ENCODE data around the gene OR3A2.
"Not testable (repeated sequence)": the region's sequence is repeated elsewhere in the genome, so short reads cannot be mapped to it uniquely, and the experiment has no call there.

The OR3A2 gene

DNA sequence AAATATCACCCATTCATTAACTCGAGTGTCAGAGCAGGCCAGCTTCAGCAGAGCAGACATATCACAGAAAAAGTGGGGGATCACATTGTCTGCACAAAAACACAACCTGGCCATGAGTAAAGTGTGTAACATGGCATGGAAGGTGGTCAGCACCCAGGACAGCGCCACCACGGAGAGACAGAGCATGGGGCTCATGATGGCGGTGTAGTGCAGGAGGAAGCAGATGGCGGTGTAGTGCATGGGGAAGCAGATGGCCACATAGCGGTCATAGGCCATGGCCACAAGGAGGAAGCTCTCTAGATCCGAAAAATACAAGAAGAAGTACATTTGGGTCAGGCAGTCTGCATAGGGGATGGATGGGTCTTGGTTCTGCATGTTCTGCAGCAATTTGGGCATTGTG lies 47.1 kb upstream of the OR3A2 start:
- TF ChIP-seq, protein P1, sequence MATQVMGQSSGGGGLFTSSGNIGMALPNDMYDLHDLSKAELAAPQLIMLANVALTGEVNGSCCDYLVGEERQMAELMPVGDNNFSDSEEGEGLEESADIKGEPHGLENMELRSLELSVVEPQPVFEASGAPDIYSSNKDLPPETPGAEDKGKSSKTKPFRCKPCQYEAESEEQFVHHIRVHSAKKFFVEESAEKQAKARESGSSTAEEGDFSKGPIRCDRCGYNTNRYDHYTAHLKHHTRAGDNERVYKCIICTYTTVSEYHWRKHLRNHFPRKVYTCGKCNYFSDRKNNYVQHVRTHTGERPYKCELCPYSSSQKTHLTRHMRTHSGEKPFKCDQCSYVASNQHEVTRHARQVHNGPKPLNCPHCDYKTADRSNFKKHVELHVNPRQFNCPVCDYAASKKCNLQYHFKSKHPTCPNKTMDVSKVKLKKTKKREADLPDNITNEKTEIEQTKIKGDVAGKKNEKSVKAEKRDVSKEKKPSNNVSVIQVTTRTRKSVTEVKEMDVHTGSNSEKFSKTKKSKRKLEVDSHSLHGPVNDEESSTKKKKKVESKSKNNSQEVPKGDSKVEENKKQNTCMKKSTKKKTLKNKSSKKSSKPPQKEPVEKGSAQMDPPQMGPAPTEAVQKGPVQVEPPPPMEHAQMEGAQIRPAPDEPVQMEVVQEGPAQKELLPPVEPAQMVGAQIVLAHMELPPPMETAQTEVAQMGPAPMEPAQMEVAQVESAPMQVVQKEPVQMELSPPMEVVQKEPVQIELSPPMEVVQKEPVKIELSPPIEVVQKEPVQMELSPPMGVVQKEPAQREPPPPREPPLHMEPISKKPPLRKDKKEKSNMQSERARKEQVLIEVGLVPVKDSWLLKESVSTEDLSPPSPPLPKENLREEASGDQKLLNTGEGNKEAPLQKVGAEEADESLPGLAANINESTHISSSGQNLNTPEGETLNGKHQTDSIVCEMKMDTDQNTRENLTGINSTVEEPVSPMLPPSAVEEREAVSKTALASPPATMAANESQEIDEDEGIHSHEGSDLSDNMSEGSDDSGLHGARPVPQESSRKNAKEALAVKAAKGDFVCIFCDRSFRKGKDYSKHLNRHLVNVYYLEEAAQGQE (tag by site-specific recombination; IDR thresholded peaks at IDR 0.05): peak; percentile 95
- CTCF ChIA-PET; H3K4me1 ChIP-seq (ENCODE audit: control insufficient read depth, insufficient read depth, low read length); H3K27ac ChIP-seq (ENCODE audit: extremely low read depth, low read depth, low read length); H3K36me3 ChIP-seq (ENCODE audit: control insufficient read depth in 2 of 2, insufficient read depth in 1 of 2, low read length in 2 of 2); H3K9me3 ChIP-seq (ENCODE audit: control insufficient read depth, insufficient read depth, low read depth, low read length); H3K4me3 ChIP-seq (ENCODE audit: low read depth, low read length); POLR2A ChIA-PET: not testable (repeated sequence)

DNA sequence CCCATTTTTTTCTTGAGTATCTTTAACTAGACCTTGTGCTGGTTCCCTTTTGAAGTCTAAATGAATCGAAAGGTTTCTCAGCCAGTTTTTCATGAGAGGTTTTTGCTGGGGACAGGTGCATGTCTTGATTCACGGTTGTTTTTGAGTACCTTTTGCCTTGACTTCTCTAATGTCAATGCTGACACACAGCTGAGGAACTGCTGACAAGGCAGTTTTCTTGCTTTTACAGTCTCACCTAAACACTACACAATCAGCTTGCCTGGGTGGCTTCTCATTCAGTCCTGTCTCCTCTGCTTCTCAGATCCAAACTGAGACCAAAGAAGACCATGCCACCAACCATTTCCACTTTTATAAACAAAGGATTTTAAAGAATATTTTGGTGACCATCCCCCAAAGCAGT lies 32.1 kb upstream of the OR3A2 start:
- no peaks in the 10 kb centered on the region for H3K36me3 ChIP-seq (ENCODE audit: control insufficient read depth in 2 of 2, insufficient read depth in 1 of 2, low read length in 2 of 2)
- TF ChIP-seq, protein P2, sequence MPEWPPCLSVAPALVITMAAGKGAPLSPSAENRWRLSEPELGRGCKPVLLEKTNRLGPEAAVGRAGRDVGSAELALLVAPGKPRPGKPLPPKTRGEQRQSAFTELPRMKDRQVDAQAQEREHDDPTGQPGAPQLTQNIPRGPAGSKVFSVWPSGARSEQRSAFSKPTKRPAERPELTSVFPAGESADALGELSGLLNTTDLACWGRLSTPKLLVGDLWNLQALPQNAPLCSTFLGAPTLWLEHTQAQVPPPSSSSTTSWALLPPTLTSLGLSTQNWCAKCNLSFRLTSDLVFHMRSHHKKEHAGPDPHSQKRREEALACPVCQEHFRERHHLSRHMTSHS (tag by site-specific recombination; IDR thresholded peaks at IDR 0.05): no peak
- TF ChIP-seq ZBTB8A (tag by site-specific recombination; IDR thresholded peaks at IDR 0.05) (no peak), ZNF596 (tag by site-specific recombination; IDR thresholded peaks at IDR 0.05) (no peak), GLIS2 (tag by site-specific recombination; IDR thresholded peaks at IDR 0.05) (no peak), KLF10 (tag by site-specific recombination; IDR thresholded peaks at IDR 0.05) (no peak), ZNF571 (tag by site-specific recombination; IDR thresholded peaks at IDR 0.05) (no peak), GFI1B (tag by site-specific recombination; IDR thresholded peaks at IDR 0.05) (no peak)
- CTCF ChIA-PET: interaction anchor here (0.6 kb wide), 1 partner anchor 127 kb away, joined by 4 read pairs; no protein-coding TSS in a partner anchor
- H3K4me3 ChIP-seq (ENCODE audit: low read depth, low read length): no peak overlapping the region
- no peaks in the 10 kb centered on the region for H3K9me3 ChIP-seq (ENCODE audit: control insufficient read depth, insufficient read depth, low read depth, low read length)
- no peaks in the 10 kb centered on the region for H3K4me1 ChIP-seq (ENCODE audit: control insufficient read depth, insufficient read depth, low read length)
- POLR2A ChIA-PET: no interaction called here
- H3K27ac ChIP-seq (ENCODE audit: extremely low read depth, low read depth, low read length): no peak overlapping the region

DNA sequence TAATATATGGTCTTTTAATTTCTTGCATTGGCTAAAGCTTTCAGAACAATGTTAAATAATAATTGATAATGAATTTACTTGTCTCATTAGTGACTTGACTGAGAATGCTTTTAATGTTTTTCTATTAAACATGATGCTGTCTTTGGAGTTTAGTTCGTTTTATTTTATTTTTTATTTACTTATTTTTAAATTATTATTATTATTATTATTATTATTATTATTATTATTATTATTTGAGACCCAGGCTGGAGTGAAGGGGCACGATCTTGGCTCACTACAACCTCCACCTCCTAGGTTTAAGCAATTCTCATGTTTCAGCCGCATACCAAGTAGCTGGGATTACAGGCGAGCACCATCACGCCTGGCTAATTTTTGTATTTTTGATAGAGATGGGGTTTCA lies 29.5 kb upstream of the OR3A2 start:
- no peak overlapping the region for H3K27ac ChIP-seq (ENCODE audit: extremely low read depth, low read depth, low read length)
- ChIA-PET CTCF (interaction anchor here (0.7 kb wide), 1 partner anchor 28 kb away, joined by 3 read pairs; no protein-coding TSS in a partner anchor), POLR2A (no interaction called here)
- H3K4me1 ChIP-seq (ENCODE audit: control insufficient read depth, insufficient read depth, low read length): no peaks in the 10 kb centered on the region
- no peak overlapping the region for H3K4me3 ChIP-seq (ENCODE audit: low read depth, low read length)
- no peaks in the 10 kb centered on the region for H3K9me3 ChIP-seq (ENCODE audit: control insufficient read depth, insufficient read depth, low read depth, low read length)
- no peaks in the 10 kb centered on the region for H3K36me3 ChIP-seq (ENCODE audit: control insufficient read depth in 2 of 2, insufficient read depth in 1 of 2, low read length in 2 of 2)
- TF ChIP-seq PRDM1 (tag by site-specific recombination; IDR thresholded peaks at IDR 0.05) (no peak), ZNF155 (tag by site-specific recombination; IDR thresholded peaks at IDR 0.05) (no peak), ZNF292 (tag by site-specific recombination; IDR thresholded peaks at IDR 0.05; ENCODE audit: borderline replicate concordance, low read depth) (no peak), ZFP41 (tag by site-specific recombination; IDR thresholded peaks at IDR 0.05; ENCODE audit: borderline replicate concordance) (no peak), ZNF311 (tag by site-specific recombination; IDR thresholded peaks at IDR 0.05; ENCODE audit: borderline replicate concordance) (no peak), SP7 (tag by site-specific recombination; IDR thresholded peaks at IDR 0.05) (no peak), YY2 (tag by site-specific recombination; IDR thresholded peaks at IDR 0.05) (no peak), ZNF16 (tag by site-specific recombination; IDR thresholded peaks at IDR 0.05; ENCODE audit: low read depth) (no peak), ZNF426 (tag by site-specific recombination; IDR thresholded peaks at IDR 0.05) (no peak), ZNF391 (tag by site-specific recombination; IDR thresholded peaks at IDR 0.05; ENCODE audit: borderline replicate concordance, low read depth) (no peak)
- TF ChIP-seq, protein P3, sequence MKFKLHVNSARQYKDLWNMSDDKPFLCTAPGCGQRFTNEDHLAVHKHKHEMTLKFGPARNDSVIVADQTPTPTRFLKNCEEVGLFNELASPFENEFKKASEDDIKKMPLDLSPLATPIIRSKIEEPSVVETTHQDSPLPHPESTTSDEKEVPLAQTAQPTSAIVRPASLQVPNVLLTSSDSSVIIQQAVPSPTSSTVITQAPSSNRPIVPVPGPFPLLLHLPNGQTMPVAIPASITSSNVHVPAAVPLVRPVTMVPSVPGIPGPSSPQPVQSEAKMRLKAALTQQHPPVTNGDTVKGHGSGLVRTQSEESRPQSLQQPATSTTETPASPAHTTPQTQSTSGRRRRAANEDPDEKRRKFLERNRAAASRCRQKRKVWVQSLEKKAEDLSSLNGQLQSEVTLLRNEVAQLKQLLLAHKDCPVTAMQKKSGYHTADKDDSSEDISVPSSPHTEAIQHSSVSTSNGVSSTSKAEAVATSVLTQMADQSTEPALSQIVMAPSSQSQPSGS (tag by site-specific recombination; IDR thresholded peaks at IDR 0.05; ENCODE audit: low read depth): no peak
- TF ChIP-seq, protein P4, sequence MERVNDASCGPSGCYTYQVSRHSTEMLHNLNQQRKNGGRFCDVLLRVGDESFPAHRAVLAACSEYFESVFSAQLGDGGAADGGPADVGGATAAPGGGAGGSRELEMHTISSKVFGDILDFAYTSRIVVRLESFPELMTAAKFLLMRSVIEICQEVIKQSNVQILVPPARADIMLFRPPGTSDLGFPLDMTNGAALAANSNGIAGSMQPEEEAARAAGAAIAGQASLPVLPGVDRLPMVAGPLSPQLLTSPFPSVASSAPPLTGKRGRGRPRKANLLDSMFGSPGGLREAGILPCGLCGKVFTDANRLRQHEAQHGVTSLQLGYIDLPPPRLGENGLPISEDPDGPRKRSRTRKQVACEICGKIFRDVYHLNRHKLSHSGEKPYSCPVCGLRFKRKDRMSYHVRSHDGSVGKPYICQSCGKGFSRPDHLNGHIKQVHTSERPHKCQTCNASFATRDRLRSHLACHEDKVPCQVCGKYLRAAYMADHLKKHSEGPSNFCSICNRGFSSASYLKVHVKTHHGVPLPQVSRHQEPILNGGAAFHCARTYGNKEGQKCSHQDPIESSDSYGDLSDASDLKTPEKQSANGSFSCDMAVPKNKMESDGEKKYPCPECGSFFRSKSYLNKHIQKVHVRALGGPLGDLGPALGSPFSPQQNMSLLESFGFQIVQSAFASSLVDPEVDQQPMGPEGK (tag by site-specific recombination; IDR thresholded peaks at IDR 0.05): no peak
- TF ChIP-seq, protein P5, sequence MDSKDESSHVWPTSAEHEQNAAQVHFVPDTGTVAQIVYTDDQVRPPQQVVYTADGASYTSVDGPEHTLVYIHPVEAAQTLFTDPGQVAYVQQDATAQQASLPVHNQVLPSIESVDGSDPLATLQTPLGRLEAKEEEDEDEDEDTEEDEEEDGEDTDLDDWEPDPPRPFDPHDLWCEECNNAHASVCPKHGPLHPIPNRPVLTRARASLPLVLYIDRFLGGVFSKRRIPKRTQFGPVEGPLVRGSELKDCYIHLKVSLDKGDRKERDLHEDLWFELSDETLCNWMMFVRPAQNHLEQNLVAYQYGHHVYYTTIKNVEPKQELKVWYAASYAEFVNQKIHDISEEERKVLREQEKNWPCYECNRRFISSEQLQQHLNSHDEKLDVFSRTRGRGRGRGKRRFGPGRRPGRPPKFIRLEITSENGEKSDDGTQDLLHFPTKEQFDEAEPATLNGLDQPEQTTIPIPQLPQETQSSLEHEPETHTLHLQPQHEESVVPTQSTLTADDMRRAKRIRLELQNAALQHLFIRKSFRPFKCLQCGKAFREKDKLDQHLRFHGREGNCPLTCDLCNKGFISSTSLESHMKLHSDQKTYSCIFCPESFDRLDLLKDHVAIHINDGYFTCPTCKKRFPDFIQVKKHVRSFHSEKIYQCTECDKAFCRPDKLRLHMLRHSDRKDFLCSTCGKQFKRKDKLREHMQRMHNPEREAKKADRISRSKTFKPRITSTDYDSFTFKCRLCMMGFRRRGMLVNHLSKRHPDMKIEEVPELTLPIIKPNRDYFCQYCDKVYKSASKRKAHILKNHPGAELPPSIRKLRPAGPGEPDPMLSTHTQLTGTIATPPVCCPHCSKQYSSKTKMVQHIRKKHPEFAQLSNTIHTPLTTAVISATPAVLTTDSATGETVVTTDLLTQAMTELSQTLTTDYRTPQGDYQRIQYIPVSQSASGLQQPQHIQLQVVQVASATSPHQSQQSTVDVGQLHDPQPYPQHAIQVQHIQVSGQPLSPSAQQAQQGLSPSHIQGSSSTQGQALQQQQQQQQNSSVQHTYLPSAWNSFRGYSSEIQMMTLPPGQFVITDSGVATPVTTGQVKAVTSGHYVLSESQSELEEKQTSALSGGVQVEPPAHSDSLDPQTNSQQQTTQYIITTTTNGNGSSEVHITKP (tag by site-specific recombination; IDR thresholded peaks at IDR 0.05): no peak

Data from HEK293 (cell line).